ENCODE results near the gene NLRC5.

Gene NLRC5

DNA sequence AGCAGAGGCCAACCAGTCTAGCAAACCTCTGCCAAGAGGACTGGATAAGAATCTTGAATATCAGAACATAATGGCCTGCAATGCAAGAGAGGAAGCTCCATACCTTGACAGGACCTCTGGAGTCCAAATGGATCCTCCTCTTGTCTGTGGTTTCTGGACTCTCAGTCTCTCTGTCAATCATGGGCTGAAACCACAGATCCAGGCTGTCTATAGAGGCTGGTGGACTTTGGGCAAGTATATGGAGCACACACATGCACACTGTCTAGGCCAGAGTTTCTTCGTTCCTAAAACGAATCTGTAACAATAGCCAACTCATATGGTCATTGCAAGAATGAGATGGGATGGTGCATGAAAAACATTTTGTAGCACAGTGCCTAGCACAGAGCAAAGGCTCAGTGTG, 37.7 kb downstream of the NLRC5 start:
- DNase-seq = no peak

DNA sequence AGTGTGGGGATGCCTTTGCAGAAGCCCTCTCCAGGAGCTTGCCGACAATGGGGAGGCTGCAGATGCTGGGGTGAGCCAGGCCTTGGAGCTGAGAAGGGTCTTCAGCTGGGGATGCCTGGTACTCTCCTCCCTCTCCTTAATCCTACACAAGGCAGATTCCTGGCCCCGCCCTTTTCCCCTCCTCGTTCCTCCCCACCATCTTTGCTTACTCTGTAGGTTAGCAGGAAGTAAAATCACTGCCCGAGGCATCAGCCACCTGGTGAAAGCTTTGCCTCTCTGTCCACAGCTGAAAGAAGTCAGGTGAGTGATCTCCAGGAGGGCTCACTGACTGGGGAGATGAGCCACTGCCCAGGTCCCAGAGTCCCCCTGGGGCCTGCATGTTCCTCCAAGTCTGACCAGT, 38.7 kb downstream of the NLRC5 start:
- DNase-seq = no peak

DNA sequence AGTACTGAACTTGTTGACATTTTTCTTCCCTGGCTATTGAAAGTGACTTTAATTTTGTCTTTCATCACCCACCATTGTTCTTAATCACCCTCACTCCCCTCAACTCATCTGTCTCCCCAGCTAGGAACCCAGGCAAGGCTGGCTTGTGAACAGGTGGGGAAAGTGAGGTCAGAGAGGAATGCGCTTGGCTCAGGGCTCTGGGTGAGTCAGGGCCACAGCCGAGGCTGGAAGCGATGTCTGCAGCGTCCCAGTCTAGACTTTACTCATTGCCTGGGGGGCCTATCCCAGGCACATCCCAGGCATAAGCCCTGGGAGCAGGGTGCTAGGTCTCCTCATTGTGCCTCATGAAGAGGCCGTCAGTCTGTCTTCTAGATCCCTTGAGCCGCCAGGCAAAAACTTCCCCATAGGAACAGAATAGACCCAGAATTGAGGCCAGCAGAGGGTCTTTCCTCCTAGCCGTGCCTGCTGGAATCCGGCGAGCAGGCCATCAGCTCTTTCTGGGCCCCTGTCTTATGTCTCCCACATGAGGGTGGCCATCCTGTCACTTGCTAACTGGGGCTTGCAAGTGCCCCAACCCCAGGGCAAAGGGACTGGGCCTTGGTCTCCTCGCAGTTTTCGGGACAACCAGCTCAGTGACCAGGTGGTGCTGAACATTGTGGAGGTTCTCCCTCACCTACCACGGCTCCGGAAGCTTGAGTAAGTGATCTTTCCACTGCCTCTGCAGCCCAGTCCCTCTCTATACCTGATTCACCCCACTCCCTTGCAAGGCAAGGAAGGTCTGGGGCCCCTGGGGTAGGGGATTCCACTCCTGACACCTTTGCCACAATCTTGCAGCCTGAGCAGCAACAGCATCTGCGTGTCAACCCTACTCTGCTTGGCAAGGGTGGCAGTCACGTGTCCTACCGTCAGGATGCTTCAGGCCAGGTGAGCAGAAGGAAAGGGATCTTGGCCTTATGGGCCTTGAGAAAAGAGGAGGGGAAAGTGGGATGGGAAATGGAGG, 40.1 kb downstream of the NLRC5 start:
- no peak for DNase-seq

DNA sequence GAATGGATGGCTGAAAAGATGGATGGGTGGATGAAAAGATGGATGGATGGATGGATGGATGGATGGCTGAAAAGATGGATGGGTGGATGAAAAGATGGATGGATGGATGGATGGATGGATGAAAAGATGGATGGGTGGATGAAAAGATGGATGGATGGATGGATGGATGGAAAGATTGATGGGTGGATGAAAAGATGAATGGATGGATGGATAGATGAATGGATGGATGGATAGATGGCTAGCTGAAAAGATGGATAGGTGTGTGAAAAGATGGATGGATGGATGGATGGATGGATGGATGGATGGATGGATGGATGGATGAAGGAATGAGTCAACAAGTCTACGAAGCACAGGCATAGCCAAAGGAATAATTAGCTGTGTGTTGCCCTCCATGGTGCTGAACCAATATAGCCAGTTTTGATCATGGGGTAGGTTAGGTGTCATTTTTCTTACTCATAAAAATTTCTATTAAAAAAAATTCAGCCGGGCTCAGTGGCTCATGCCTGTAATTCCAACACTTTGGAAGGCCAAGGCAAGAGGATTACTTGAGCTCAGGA, 41.1 kb downstream of the NLRC5 start:
- no peak for DNase-seq

DNA sequence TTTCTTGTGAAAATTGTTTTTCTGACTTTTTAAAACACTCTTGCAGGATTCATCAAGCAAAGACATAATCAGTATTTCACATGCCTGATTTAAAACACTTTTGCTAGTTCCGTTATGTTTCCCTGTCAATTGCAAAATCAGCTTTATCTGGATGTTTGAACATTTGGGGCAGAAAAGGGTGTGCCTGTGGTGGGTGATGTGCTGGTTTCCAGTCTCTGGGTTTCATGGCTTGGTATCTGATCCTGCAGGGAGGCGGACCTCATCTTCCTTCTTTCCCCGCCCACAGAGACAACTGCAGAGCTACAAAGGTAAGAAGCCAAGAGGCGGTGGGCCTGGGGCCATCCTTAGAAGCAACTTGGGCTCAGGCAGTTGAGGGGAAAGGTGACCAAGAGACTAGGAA, 41.8 kb downstream of the NLRC5 start:
- DNase-seq = no peak

DNA sequence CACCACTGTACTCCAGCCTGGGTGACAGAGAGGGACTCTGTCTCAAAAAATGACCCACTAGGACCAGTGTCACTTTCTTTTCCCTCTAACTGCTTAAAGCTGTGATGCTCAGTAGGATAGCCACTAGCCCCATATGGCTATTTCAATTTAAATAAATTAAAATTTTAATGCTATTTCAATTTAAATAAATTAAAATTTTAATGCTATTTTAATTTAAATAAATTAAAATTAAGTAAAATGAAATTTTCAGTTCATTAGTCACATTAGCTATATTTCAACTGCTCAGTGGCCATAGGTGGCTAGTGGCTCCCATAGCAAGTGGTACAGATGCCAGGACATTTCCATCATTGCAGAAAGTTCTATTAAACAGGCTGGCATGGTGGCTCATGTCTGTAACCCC, 43.0 kb downstream of the NLRC5 start:
- no peak for DNase-seq

DNA sequence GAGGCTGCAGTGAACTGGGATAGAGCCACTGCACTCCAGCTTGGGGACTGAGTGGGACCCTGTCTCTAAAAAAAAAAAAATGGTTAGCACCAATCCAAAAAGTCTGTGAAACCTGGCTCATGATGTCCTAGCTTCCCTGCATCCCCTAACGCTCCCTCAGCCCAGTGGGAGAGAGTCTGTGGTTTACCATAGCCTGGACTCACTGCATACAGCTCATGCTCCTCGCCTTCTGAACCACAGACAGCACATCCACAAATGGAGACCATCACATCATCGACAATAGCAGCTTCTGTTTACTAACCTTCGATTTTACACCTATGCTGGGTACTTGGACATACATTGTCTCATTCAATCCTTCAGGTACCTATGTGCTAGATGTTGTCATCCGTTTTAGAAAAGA, 43.6 kb downstream of the NLRC5 start:
- no peak for DNase-seq

DNA sequence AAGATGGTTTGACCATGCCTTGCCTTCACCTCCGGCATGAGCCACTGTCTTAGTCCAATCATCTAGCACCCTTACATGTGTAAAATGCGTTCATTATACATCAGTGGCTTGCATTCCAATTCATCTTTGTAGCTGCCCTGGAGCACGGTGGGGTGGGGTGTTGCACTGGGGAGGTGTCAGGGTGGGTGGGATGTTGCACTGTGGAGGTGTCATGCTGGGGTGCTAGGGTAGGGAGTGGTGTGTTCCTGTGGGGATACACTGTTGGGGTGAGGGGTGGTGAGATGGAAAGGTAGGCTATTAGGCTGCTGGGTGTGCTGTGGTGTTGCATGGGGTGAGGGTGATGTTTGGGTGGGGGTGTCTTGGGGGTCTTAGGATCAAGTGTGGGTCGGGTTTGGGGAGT, 47.0 kb downstream of the NLRC5 start:
- no peak for DNase-seq

DNA sequence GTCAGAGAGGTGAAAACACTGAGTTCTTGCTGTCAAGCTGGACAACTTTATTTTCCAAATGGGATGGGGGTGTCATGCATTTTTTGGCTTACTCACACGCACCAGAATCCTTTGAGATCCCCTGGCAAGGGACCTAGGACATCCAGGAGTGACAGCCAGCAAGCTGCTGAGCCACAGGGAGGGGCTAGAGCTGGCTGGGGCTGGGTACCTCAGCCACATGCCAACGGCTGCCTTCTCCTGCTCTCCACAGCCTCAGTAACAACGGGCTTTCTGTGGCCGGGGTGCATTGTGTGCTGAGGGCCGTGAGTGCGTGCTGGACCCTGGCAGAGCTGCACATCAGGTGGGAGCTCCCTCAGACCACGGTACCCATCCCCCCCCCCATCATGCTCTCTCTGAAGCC, 47.6 kb downstream of the NLRC5 start:
- no peak for DNase-seq

DNA sequence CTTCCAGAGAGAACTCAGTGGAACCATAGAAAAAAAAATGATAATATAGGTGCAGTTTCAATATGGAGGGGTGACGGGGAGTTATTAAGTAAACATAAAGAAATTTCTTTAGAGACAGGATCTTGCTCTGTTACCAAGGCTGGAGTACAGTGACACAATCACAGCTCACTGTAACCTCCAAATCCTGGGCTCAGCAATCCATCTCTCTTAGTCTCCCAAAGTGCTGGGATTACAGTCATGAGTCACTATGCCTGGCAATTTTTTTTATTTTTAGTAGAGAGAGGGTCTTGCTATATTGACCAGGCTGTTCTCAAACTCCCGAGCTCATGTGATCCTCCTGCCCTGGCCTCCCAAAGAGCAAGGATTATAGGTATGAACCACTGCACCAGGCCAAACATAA, 48.8 kb downstream of the NLRC5 start:
- DNase-seq = no peak

DNA sequence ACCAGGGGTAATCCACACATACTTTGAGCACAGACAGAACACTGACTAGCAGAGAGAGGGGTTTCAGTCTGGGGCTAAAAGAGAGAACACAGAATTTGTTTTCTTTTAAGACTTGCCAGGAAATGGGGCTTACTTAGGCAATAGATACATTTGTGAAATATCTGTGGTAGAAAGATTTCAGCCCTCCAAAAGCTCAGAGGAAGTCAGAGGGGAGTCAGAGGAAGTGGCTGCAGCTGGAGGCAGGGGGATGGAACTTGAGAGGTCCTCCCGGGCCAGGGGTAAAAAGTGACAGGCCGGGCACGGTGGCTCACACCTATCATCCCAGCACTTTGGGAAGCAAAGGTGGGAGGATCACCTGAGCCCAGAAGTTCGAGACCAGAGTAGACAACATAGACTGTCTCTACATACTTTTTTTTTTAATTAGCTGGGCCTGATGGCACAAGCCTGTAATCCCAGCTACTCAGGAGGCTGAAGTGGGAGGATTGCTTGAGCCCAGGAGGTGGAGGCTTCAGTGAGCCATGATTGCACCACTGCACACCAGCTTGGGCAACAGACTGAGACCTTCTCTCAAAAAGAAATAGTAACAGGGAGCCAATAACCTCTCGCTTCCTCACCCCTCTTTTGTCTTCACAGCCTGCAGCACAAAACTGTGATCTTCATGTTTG, 49.9 kb downstream of the NLRC5 start:
- DNase-seq = no peak

DNA sequence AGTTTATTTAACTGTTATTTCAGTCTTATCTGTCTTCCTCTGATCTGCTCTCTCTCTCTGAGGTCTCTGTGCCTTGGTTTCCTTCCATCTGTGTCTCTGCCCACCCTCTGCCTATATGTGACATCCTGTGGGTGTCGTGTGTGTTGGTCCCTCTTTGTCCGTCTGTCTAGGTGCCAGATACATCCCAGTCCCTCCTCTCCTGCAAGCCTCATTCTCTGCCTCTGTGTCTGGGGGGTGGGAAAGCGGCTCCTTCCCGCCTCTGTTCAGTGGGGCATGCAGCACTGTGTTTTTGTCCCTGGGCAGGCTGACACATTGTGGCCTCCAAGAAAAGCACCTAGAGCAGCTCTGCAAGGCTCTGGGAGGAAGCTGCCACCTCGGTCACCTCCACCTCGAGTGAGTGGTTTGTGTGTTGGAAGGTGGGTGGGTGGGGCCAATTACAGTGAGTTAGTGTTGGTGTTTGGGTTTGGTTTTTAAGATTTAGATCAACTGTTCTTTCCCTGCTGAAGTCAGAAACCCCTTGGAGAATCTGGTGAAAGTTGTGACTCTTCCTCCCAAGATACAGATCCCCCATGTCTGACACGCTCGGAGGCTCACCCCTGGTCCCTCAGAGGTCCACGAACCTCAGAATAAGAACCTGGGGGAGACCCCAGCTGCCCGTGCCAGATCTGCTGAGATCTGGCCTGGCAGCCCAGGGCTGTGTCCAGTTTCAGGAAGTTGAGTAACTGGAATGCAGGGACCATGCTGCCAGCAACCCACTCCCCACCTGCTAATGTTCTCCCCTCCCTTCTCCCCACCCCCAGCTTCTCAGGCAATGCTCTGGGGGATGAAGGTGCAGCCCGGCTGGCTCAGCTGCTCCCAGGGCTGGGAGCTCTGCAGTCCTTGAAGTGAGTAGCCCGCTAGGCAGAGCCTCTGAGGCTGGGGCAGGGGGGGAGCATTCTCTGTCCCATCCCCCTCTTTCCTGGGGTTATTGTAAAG, 52.1 kb downstream of the NLRC5 start:
- no peak for DNase-seq

DNA sequence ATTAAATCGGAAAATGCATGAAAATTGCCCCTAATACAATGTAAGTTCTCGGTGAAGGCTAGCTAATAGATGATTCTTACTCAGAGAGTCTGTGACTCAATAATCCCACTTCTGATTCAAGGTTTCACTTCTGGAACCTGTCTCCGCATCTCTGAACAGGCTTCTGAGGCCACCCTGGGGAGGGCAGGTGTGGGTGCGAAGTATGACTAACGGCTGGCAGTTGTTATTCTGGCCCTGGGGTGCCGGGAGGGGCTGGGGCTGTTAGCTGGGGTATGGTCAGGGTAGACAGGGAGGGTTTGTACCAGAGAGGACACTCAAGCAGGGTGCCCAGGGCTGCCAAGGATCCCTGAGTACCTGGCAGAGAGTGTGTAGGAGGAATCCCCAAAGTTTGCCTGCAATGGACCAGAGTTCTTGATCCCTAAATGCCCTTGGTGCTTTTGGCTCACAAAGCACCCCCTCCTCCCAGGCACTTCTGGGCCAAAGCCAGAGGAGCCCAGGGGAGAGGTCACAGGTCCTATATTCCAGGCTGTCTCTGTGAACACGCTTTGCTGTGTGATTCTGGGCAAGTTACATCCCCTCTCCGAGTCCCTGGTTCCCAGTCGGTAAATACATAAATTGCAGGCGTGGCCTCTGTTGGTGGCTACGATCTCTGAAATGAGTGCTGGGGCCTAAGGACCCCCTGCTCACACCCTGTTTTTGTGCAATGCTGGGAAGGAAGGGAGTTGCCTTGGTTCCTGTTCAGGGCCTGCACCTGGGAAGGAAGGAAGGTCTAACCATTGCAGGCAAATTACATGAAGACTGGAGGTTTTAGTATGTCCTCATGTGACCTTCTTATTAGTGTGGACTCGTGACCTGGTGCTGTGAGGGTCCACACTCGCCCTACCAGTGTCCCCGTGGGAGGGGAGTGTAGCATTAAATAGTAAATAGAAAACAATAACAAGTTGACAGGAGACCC, 53.1 kb downstream of the NLRC5 start:
- DNase-seq = no peak

DNA sequence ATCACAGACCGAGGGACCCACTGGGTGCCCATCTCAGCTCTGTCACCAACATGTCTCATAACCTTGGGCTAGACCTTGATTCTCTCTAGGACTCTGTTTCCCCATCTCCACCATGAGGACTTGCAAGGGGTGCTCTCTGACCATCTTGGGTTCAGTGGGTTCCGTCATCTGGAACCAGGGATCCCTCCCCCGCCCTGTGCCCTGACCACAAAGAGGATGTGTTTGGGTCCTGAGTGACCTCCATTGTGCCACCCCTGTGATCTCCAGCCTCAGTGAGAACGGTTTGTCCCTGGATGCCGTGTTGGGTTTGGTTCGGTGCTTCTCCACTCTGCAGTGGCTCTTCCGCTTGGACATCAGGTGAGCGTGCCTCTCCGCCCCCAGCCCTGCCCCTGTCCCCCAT, 53.9 kb downstream of the NLRC5 start:
- DNase-seq = no peak

DNA sequence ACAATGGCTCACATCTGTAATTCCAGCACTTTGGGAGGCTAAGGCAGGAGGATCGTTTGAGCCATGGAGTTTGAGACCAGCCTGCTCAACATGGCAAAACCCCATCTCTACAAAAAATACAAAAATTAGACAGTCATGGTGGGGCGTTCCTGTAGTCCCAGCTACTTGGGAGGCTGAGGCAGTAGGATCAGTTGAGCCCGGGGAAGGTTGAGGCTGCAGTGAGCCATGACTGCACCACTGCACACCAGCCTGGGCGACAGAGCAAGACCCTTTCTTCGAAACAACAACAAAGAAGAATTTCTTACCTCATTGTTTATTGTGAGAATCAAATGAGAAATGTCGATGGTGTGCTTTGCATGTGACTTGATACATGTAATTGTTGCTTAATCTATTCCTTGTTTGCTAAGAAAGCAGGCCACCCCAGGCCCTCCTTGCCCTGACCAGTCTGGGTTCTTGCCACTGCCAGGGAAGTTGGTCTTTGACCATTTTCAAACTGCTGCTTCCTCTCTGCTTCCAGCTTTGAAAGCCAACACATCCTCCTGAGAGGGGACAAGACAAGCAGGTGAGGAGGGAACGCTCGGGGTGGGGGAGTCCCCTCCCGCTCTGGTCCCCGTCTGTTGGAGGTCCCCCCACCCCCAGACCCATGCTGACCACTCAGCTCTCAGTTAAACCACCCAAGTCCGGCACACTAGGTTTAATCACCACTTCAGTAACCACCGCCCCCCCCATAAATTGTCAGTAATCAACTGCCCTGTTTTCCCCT, 55.8 kb downstream of the NLRC5 start:
- DNase-seq = no peak

DNA sequence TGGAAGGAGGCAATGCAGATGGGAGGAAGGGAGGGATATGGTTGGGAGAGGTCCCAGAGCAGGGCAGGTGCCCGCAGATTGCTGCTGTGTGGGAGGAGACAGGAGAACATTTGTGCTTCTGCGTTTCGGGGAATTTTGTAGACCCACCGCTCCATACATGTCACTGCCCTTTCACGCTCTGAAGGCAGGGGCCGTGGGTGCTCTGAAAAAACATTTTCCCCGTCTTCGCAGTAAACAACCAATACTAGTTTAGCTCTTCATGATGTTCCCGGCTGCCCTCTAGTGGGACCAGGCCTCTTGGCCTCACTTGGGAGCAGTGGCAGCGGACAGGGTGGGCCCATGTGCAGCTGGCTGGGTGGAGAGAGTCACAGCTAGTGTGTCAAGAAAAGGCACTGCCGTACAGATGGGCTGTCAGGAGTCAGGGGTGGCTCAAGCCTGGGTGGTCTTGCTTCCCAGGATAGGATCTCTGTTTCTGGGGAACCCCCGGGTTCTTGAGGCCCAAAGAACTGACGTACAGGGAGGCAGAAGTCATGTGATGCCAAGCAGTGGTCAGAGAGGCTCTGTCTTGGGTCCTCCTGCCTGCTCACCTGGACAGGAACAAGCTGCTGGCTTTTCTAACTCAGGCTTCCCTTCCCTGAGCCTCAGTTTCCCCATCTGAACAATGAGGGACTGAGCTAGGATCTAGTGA, 56.5 kb downstream of the NLRC5 start:
- DNase-seq = no peak

DNA sequence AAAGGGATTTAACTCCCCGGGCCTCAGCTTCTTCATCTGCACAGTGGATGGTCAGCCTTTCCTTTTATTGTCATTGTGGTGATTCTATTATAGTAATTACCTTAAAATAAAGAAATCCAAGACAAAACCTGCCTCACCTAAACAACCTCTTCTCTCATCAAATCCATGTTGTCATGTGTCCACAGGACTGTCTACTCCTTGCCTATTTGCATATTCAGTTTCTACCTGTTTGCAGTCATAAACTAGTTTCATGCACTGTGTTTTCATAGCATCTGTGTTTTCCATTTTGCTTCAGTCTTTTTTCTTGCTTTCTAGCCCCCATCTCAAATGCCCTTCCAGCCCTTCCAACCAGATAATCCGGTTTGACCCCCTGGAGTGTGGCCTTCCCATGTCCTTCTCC, 58.7 kb downstream of the NLRC5 start:
- no peak for DNase-seq

DNA sequence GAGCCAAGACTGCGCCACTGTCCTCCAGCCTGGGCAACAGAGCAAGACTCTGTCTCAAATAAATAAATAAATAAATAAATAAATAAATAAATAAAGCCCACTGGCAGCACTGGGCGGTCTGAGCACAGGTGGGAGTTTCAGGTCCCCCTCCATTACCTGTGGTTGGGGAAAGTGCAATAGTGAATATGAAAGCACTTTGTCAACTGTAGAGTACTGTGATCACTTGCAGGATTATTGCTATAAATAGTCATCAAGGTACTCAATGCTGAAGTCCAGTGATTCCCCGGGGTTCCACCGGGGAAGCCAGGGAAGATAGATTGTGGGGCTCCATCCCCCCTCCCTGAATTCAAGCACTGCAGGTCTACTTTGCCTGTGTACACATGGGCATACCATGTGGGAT, 60.3 kb downstream of the NLRC5 start:
- DNase-seq = no peak

DNA sequence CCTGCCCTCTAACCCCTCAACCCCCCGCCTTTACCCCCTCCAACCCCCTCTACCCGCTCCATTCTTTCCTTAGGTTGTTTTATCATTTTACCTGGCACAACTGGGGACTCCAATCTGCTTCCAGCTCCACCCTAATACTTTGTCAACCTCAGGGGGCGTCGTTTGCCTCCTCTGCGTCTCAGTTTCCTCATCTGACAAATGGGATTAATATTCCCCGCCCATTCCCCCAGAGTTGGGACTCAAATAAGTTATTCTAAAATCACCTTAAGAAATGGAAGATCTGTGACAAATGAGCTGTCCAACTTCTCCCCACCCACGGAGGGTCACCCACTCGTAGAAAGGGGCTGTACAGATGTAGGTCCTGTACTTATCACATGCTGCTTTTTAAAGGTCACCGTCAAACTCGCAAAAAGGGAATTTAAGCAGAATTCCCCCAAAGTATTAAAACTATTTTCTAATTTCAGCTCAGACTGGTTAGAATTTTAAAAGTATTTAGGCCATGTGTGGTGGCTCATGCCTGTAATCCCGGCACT, 62.4 kb downstream of the NLRC5 start:
- no peak for DNase-seq

DNA sequence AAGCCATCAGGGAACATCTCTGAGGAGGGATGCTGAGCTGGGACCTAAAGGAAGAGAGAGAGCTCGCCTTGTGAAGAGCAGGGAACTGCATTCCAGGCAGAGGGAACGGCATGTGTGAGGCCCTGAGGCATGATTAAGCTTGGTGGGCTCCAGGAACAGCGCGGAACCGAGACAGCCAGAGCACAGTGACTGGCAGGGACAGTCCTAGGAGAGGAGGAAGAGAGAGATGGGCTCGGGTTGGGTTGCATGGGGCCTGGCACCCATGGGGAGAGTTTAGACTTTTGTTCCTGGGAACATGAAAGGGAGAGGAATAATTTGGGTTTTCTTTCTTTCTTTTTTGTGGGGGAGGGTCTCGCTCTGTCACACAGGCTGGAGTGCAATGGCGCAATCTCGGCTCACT, 63.8 kb downstream of the NLRC5 start:
- no peak for DNase-seq
